ENCODE results near the gene C16orf87. TPM values are rescaled to one million over a fixed set of nuclear protein-coding genes. Genes with fewer than 3 reads are reported as not detected.

Gene C16orf87
- total RNA-seq, 4 donors from 2014 or later, result 2.6 to 6.8 (median 5.1) TPM

- TF ChIP-seq CTCF (IDR thresholded peaks at IDR 0.05; ENCODE audit: low read depth), result no peak
Measured at GRCh38 chr16:46763147-46763546, 67.8 kb downstream of the C16orf87 start.

GRCh38 chr16:46762583-46762982, 68.4 kb downstream of the C16orf87 start:
- TF ChIP-seq CTCF (IDR thresholded peaks at IDR 0.05; ENCODE audit: low read depth), result no peak

DNA sequence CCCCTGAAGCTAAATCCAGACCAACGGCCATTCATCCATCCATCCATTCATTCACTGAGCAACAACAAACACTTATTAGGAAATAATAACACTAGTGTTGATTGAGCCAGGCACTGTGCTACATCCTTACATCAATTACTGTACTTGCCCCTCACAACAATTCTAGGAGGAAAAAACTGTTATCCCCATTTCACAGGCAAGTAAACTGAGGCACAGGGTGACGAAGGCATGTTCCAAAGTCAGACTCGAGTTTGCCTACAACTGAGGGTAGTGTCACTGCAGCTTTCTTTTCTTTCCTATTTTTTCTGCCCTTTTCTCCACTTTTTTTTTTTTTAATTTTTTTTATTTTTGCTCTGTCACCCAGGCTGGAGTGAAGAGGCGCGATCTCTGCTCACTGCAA, 71.7 kb downstream of the C16orf87 start:
- no peak for TF ChIP-seq CTCF (IDR thresholded peaks at IDR 0.05; ENCODE audit: low read depth)

GRCh38 chr16:46757339-46758050, 73.5 kb downstream of the C16orf87 start:
- no peak for TF ChIP-seq CTCF (IDR thresholded peaks at IDR 0.05; ENCODE audit: low read depth)

GRCh38 chr16:46756772-46757171, 74.2 kb downstream of the C16orf87 start:
- no peak for TF ChIP-seq CTCF (IDR thresholded peaks at IDR 0.05; ENCODE audit: low read depth)

DNA sequence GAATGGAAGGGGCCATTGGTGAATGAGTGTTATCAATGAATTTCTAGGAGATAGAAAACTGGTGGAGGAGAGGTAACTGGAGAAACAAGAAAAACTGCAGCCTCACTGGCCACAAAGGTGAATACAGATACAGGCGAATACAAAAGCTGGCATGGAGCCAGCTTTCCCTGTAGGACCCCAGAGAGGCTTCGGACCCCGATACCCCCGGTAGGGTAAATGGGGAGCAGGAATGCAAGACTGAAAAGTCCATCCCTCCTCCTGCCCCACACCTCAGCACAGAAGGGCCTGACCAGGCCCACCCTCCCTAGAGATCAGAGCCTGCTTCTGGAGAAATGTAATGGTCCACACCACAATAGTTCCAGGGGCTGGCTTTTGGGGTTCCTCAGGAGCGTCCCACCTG, 78.0 kb downstream of the C16orf87 start:
- TF ChIP-seq CTCF (IDR thresholded peaks at IDR 0.05; ENCODE audit: low read depth), result no peak

- TF ChIP-seq CTCF (IDR thresholded peaks at IDR 0.05; ENCODE audit: low read depth), result no peak
Measured at GRCh38 chr16:46751381-46751780, 79.6 kb downstream of the C16orf87 start.

Measured in subcutaneous adipose tissue (tissue), 4 donors.